ENCODE results near the gene PPIE.
"Not testable (repeated sequence)": the region's sequence is repeated elsewhere in the genome, so short reads cannot be mapped to it uniquely, and the experiment has no call there.

Gene PPIE

GRCh38 chr1:39760074-39761008 lies 21.7 kb downstream of the PPIE start:
- DNase-seq: no peak

- no peak for DNase-seq
Measured at GRCh38 chr1:39761016-39761415, 22.3 kb downstream of the PPIE start.

GRCh38 chr1:39761557-39762260 lies 23.0 kb downstream of the PPIE start:
- DNase-seq: no peak

GRCh38 chr1:39762550-39763540 lies 24.2 kb downstream of the PPIE start:
- no peak for DNase-seq

- not testable (repeated sequence) for DNase-seq
Measured at GRCh38 chr1:39763619-39764374, 25.1 kb downstream of the PPIE start.

GRCh38 chr1:39764512-39764911 lies 25.8 kb downstream of the PPIE start:
- DNase-seq: not testable (repeated sequence)

GRCh38 chr1:39766466-39766865 lies 27.8 kb downstream of the PPIE start:
- not testable (repeated sequence) for DNase-seq

- not testable (repeated sequence) for DNase-seq
Measured at GRCh38 chr1:39769502-39769901, 30.8 kb downstream of the PPIE start.

- DNase-seq: not testable (repeated sequence)
Measured at GRCh38 chr1:39770100-39771021, 31.7 kb downstream of the PPIE start.

GRCh38 chr1:39771022-39771532 lies 32.4 kb downstream of the PPIE start, which contains the start of gene OXCT2:
TSS of gene OXCT2 (minus strand) at chr1:39771348. CDS start at chr1:39771255, 93 bp downstream.
- not testable (repeated sequence) for DNase-seq

- DNase-seq: not testable (repeated sequence)
Measured at GRCh38 chr1:39773369-39773979, 34.8 kb downstream of the PPIE start.

GRCh38 chr1:39775141-39775540 lies 36.5 kb downstream of the PPIE start:
- DNase-seq: not testable (repeated sequence)

GRCh38 chr1:39775676-39776399 lies 37.2 kb downstream of the PPIE start:
- not testable (repeated sequence) for DNase-seq

- no peak for DNase-seq
Measured at GRCh38 chr1:39776400-39776713, 37.7 kb downstream of the PPIE start.

GRCh38 chr1:39776886-39777285 lies 38.2 kb downstream of the PPIE start:
- no peak for DNase-seq

GRCh38 chr1:39777306-39777705 lies 38.6 kb downstream of the PPIE start:
- DNase-seq: no peak

GRCh38 chr1:39777896-39778295 lies 39.2 kb downstream of the PPIE start:
- DNase-seq: not testable (repeated sequence)

GRCh38 chr1:39778463-39779099 lies 39.9 kb downstream of the PPIE start:
- not testable (repeated sequence) for DNase-seq

- DNase-seq: no peak
Measured at GRCh38 chr1:39779137-39779536, 40.5 kb downstream of the PPIE start.

Data from T-helper 9 cell (primary cell).